BJ (cell line): ENCODE data around the gene TTC3. TPM values are rescaled to one million over a fixed set of nuclear protein-coding genes. Genes with fewer than 3 reads are reported as not detected.

Experiments used
- CTCF ChIA-PET: fragments of 350-600 bp; formaldehyde crosslinking; extraction: SDS; loops from one replicate; lab custom pipeline; 2021; ENCODE audit warnings: antibody characterized with exemption, inconsistent platforms; lab: Yijun Ruan, JAX
- POLR2A ChIA-PET: fragments of 300-600 bp; sonication (Branson Sonifier 250); formaldehyde crosslinking; extraction: SDS; loops from one replicate; lab custom pipeline; 2021; ENCODE audit warnings: antibody characterized with exemption; lab: Charles Lee
- DNase-seq: peaks from one replicate; pipeline ENCODE4 v3.0.0-alpha.2; 2011; ENCODE audit warnings: low read depth
- H3K27me3 ChIP-seq: 2 replicates; pipeline ENCODE4 v1.6.0; 2011; ENCODE audit warnings: low read length; ENCODE audit not compliant: control insufficient read depth, insufficient read depth
- H3K36me3 ChIP-seq: 2 replicates; pipeline ENCODE4 v1.5.1; 2011; ENCODE audit warnings: low read length; ENCODE audit not compliant: control insufficient read depth, insufficient read depth
- H3K4me3 ChIP-seq: 2 replicates; pipeline ENCODE4 v1.5.1; 2011; ENCODE audit warnings: low read depth, mild to moderate bottlenecking, control low read depth, low read length
- polyA plus RNA-seq: library from polyadenylated mRNA; depleted of rRNA; stranded (reverse); fragments of >200 nt; gene quantifications from 2 replicates; pipeline ENCODE4 v1.2.3, GENCODE V29; 2011
- TF ChIP-seq, protein P1 (sequence below): IDR thresholded peaks from 2 replicates; pipeline ENCODE4 v1.5.1; 2011; ENCODE audit warnings: low read depth, mild to moderate bottlenecking, control low read depth, inconsistent platforms, low read length, moderate library complexity; ENCODE audit not compliant: insufficient read depth

TTC3 gene
- polyA plus RNA-seq, 1 experiment, result 108 TPM

DNA sequence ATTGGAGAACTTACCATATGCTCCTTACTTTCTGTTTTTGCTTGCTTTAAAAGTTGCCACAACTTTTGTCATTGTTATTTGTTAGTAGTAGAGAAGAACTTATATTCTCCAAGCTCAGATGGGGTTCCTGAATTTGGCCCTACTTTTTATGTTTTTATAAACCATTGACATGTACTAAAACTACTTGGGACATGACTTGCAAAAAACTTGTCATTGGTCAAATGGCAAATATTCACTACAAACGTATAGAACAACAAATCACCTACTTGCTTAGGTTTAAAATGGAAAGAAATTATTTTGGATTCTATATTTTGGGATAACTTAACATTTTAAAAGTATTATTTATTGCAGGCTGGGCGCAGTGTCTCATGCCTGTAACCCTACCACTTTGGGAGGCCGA lies 32.8 kb upstream of the TTC3 start:
- no peaks in the 10 kb centered on the region for H3K36me3 ChIP-seq
- TF ChIP-seq, protein P1, sequence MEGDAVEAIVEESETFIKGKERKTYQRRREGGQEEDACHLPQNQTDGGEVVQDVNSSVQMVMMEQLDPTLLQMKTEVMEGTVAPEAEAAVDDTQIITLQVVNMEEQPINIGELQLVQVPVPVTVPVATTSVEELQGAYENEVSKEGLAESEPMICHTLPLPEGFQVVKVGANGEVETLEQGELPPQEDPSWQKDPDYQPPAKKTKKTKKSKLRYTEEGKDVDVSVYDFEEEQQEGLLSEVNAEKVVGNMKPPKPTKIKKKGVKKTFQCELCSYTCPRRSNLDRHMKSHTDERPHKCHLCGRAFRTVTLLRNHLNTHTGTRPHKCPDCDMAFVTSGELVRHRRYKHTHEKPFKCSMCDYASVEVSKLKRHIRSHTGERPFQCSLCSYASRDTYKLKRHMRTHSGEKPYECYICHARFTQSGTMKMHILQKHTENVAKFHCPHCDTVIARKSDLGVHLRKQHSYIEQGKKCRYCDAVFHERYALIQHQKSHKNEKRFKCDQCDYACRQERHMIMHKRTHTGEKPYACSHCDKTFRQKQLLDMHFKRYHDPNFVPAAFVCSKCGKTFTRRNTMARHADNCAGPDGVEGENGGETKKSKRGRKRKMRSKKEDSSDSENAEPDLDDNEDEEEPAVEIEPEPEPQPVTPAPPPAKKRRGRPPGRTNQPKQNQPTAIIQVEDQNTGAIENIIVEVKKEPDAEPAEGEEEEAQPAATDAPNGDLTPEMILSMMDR, result no peak
- peaks cover 2% of the 10 kb centered on the region; the same call in 1 of the 2 replicates for H3K27me3 ChIP-seq
- no peak for DNase-seq
- CTCF ChIA-PET, result interaction anchor here (1.3 kb wide), 1 partner anchor 26 kb away, joined by 3 read pairs; no protein-coding TSS in a partner anchor
- POLR2A ChIA-PET, result no interaction called here
- no peak overlapping the region for H3K4me3 ChIP-seq

DNA sequence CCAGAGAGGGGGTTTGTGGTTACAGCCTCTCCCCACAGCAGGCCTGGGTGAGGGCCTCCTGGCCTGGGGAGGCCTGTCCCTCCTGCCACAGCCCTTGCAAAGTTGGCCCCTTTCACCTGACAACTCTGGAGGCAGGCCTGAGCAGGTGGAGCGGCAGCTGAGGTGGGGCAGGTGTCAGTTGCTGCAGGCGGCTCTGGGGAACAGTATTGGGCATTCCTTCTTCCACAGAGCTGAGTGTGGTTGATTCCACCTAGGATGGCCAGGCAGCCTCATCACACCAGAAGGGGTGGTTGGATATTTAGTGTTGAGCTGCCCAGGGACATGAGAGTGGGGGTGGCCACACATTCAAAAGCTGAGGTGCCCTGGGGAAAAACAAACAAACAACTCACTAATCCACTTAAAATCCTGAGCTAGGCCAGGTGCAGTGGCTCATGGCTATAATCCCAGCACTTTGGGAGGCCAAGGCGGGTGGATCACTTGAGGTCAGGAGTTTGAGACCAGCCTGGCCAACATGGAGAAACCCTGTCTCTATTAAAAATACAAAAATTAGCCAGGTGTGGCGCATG lies 31.3 kb upstream of the TTC3 start:
- ChIA-PET CTCF (interaction anchor here (1.2 kb wide), 1 partner anchor 10 kb away, joined by 3 read pairs; no protein-coding TSS in a partner anchor), POLR2A (no interaction called here)
- no peak for DNase-seq
- Histone ChIP-seq H3K4me3 (no peak overlapping the region), H3K36me3 (no peaks in the 10 kb centered on the region), H3K27me3 (peaks cover 3% of the 10 kb centered on the region; the same call in 1 of the 2 replicates)
- TF ChIP-seq, protein P1, result no peak

DNA sequence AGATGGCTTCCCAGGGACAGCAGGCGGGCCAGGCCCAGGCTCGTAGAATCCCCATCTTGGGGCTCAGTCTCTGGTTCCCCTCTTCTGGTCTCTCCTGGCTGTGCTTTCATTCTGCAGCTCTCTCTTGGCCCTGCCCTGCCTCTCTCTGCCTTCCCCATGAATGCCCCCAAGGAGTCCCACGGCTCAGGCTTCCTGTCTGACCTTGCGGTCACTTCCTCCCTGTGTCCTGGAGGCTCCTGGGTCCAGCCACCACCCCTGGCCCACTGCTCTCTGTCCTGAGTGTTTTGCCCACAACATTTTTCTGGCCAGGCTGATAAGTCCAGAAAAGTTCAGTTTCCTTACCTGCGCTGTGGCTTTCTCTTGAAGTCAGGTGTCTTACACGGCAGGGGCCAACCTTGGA lies 29.2 kb upstream of the TTC3 start:
- DNase-seq, result no peak
- Histone ChIP-seq H3K27me3 (0 out of 2 replicates have a peak, but pooled peaks cover 1% of the 10 kb centered on the region), H3K4me3 (no peak overlapping the region), H3K36me3 (no peaks in the 10 kb centered on the region)
- ChIA-PET POLR2A (no interaction called here), CTCF (no interaction called here)
- TF ChIP-seq, protein P1, result no peak

DNA sequence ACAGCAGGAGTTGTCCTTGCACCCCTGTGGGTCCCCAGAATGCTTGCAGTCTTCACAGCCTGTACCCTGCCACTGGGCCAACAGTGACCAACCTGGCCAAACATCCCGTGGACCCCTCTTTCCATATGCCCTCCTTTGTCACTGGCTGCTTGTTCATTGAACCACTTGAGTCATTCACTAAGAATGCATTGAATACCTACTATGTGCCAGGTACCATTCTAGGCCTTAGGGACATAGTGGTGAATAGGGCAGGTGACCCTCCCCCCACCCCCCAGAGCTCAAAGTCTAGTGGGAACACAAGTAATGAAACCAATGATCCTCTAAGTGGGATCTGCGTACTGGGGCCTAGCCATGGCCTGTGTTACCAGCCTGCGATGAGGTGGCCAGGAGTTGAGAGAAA lies 28.4 kb upstream of the TTC3 start:
- CTCF ChIA-PET, result interaction anchor here (0.7 kb wide), 1 partner anchor 55 kb away, joined by 3 read pairs; no protein-coding TSS in a partner anchor

DNA sequence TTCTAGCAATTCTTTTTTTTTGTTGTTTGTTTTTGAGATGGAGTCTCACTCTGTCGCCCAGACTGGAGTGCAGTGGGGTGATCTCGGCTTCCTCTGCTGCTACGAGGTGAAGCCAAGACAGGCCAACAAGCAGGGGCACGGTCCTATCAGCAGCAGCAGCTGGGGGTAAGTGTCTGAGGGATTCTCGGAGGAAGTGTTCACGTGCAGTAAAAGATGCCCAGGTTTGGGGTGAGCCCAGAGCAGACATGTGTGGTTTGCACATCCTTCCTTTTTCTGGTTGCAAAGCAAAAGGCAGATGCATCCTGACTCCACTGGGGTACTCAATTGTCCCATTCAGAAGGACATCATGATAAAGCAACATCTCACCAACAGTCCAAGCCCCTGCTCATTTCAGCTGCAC lies 27.9 kb upstream of the TTC3 start:
- TF ChIP-seq, protein P1, result no peak
- ChIA-PET POLR2A (no interaction called here), CTCF (interaction anchor here (0.7 kb wide), 1 partner anchor 56 kb away, joined by 3 read pairs; no protein-coding TSS in a partner anchor)
- DNase-seq, result no peak
- Histone ChIP-seq H3K36me3 (no peaks in the 10 kb centered on the region), H3K27me3 (0 out of 2 replicates have a peak, but pooled peaks cover 1% of the 10 kb centered on the region), H3K4me3 (no peak overlapping the region)

More for the DNA sequence above, 28.4 kb upstream of the TTC3 start:
- TF ChIP-seq, protein P1, result no peak
- no peaks in the 10 kb centered on the region for H3K36me3 ChIP-seq
- DNase-seq, result no peak
- 0 out of 2 replicates have a peak, but pooled peaks cover 1% of the 10 kb centered on the region for H3K27me3 ChIP-seq
- POLR2A ChIA-PET, result no interaction called here
- H3K4me3 ChIP-seq, result no peak overlapping the region
